ENCODE results near the gene PCGF5.
A peak's percentile ranks its signal among the peaks of the same experiment; 100 is the strongest.
"Not testable (repeated sequence)": the region's sequence is repeated elsewhere in the genome, so short reads cannot be mapped to it uniquely, and the experiment has no call there.

Gene PCGF5

GRCh38 chr10:91220194-91220953 lies at the start of gene PCGF5:
Gene PCGF5 (plus strand): TSS chr10:91220663. CDS start chr10:91222872, 2,209 bp downstream.
- in situ Hi-C loops (cut with MboI; ENCODE audit: low pct_unique_long_range_greater_than_20kb, low sequenced_read_pairs), result no loop called here
- peak; percentile 87 for DNase-seq

GRCh38 chr10:91171485-91171884 lies 49.0 kb upstream of the PCGF5 start:
- in situ Hi-C loops (cut with MboI; ENCODE audit: low pct_unique_long_range_greater_than_20kb, low sequenced_read_pairs), result no loop called here
- DNase-seq, result no peak

DNA sequence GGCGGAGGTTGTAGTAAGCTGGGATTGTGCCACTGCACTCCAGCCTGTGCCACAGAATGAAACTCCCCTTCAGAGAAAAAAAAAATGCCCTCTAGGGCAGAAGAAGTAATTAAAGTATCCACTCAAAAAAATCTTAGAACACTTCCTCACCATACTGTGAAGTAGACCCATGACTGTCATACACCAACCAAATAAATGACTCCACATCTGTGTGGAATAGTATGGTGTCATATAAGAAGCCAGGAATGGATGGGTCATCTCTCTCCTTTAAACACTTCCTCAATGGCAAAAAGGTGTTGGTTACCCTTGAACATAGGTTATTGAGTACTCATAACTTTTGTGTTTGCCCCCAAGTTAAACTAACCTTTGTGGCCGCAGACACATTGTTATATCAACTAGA lies 48.1 kb upstream of the PCGF5 start:
- no peak for DNase-seq
- in situ Hi-C loops (cut with MboI; ENCODE audit: low pct_unique_long_range_greater_than_20kb, low sequenced_read_pairs), result no loop called here

GRCh38 chr10:91185239-91185875 lies 35.1 kb upstream of the PCGF5 start:
- in situ Hi-C loops (cut with MboI; ENCODE audit: low pct_unique_long_range_greater_than_20kb, low sequenced_read_pairs), result no loop called here

DNA sequence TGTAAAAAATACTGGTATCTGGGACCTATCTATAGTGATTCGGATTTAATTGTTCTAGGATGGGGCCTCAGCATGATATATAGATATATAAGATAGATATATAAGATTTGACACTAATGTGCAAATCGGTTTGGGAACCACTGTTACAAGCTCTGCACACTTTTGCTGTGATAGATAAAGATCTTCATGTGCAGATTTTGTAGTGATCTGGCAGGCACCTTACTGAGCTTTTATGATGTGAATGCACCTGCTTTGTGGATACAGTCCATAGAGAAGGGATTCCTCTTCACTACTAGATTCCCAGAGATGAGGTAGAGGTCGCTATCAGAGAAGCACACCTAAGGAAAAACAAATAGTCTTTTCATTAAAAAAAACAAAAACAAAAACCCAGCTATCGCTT lies 33.3 kb upstream of the PCGF5 start:
- in situ Hi-C loops (cut with MboI; ENCODE audit: low pct_unique_long_range_greater_than_20kb, low sequenced_read_pairs), result no loop called here
- DNase-seq, result no peak

More at GRCh38 chr10:91185239-91185875, 35.1 kb upstream of the PCGF5 start:
- DNase-seq, result no peak

DNA sequence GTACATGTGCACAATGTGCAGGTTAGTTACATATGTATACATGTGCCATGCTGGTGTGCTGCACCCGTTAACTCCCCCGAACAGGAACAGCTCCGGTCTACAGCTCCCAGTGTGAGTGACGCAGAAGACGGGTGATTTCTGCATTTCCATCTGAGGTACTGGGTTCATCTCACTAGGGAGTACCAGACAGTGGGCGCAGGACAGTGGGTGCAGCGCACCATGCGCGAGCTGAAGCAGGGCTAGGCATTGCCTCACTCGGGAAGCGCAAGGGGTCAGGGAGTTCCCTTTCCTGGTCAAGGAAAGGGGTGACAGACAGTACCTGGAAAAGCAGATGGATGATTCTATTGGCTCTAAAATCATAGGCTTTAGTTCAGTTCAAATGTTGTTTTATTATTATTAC lies 32.5 kb upstream of the PCGF5 start:
- DNase-seq; in situ Hi-C loops (cut with MboI; ENCODE audit: low pct_unique_long_range_greater_than_20kb, low sequenced_read_pairs): not testable (repeated sequence)

GRCh38 chr10:91188889-91189288 lies 31.6 kb upstream of the PCGF5 start:
- DNase-seq, result no peak
- in situ Hi-C loops (cut with MboI; ENCODE audit: low pct_unique_long_range_greater_than_20kb, low sequenced_read_pairs), result no loop called here

GRCh38 chr10:91190388-91190870 lies 30.0 kb upstream of the PCGF5 start:
- DNase-seq, result no peak
- in situ Hi-C loops (cut with MboI; ENCODE audit: low pct_unique_long_range_greater_than_20kb, low sequenced_read_pairs), result no loop called here

- in situ Hi-C loops (cut with MboI; ENCODE audit: low pct_unique_long_range_greater_than_20kb, low sequenced_read_pairs), result no loop called here
Observed at GRCh38 chr10:91190876-91191583, 29.4 kb upstream of the PCGF5 start.

DNA sequence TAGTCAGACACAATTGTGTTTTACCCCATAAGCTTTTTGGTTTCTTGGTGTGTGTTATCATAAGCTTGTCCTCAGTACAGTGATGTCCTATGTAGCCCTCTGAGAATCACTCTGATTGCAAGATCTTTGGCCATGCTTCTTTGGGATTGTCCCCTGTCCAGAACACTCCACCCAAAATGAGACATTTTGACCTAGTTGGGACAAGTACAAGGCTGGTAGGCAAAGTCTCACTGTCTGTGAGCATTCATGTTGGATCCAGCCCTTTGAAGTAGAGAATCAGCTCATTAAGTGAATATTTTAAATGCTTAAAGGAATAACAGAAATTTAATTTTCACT lies 28.9 kb upstream of the PCGF5 start:
- in situ Hi-C loops (cut with MboI; ENCODE audit: low pct_unique_long_range_greater_than_20kb, low sequenced_read_pairs), result no loop called here
- DNase-seq, result no peak

More at GRCh38 chr10:91190876-91191583, 29.4 kb upstream of the PCGF5 start:
- no peak for DNase-seq

- DNase-seq, result peak; percentile 15
- in situ Hi-C loops (cut with MboI; ENCODE audit: low pct_unique_long_range_greater_than_20kb, low sequenced_read_pairs), result no loop called here
Observed at GRCh38 chr10:91194497-91195179, 25.8 kb upstream of the PCGF5 start.

GRCh38 chr10:91196268-91197048 lies 24.0 kb upstream of the PCGF5 start:
- in situ Hi-C loops (cut with MboI; ENCODE audit: low pct_unique_long_range_greater_than_20kb, low sequenced_read_pairs), result no loop called here

GRCh38 chr10:91197127-91197526 lies 23.3 kb upstream of the PCGF5 start:
- in situ Hi-C loops (cut with MboI; ENCODE audit: low pct_unique_long_range_greater_than_20kb, low sequenced_read_pairs), result no loop called here
- no peak for DNase-seq

More at GRCh38 chr10:91196268-91197048, 24.0 kb upstream of the PCGF5 start:
- DNase-seq, result no peak

DNA sequence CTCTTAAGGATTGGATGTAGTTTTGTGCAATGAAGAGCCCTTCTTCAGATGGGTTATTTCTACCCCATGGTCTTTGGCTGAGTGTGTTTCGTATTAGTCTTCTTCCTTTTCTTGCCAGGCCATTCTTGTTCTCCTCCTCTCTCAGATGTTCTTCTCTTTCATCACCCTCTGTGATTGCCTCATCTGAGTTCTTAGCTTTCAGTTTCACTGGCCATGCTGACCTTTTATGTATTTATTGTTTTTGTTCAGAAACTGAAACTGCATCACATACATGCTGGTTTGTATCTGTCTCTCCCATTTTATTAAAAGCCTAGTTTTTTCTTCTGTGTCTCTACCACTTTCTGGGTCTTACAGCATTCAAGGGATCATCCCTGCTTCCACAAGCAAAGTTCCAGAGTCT lies 21.7 kb upstream of the PCGF5 start:
- in situ Hi-C loops (cut with MboI; ENCODE audit: low pct_unique_long_range_greater_than_20kb, low sequenced_read_pairs), result no loop called here
- DNase-seq, result peak; percentile 27

DNA sequence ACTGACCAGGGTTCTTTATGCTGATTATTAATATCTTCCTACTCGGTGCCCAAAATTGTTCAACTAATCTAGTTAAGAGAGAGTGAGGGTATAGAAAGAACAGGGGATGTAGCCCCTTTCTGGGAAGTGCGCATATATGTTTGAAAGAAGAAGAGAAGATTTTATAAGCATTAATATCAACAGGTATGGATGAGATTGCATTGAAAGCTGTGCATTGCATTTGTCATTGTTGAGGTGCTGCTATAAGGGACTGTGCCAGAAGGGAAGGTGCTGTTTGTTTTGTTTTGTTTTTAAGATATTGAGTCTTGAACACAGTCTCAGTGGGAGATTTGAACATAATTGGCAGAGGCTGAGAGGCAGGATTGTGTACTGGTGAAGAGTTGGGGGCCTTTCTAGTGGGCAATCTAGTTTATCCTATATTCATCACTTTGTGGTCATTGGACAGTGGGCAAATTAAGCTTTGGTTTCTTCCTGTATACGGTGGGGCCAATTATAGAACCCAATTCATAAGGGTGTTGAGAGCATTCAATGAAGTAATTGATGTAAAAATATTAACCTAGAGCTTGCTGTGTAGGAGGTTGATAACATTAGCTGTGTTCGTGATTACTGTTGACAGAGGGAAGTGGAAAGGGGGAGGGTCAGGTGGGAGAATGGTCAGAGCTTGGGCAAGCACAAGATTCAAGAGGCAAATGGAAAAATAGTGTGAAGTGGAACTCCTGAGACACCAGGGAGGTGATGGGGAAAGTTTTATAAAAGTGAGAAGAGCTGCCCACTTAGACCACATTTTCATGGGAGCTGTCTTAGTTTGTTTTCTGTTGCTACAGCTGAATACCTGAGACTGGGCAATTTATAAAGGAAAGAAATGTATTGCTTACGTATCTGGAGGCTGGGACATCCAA lies 19.9 kb upstream of the PCGF5 start:
- no peak for DNase-seq
- in situ Hi-C loops (cut with MboI; ENCODE audit: low pct_unique_long_range_greater_than_20kb, low sequenced_read_pairs), result no loop called here

DNA sequence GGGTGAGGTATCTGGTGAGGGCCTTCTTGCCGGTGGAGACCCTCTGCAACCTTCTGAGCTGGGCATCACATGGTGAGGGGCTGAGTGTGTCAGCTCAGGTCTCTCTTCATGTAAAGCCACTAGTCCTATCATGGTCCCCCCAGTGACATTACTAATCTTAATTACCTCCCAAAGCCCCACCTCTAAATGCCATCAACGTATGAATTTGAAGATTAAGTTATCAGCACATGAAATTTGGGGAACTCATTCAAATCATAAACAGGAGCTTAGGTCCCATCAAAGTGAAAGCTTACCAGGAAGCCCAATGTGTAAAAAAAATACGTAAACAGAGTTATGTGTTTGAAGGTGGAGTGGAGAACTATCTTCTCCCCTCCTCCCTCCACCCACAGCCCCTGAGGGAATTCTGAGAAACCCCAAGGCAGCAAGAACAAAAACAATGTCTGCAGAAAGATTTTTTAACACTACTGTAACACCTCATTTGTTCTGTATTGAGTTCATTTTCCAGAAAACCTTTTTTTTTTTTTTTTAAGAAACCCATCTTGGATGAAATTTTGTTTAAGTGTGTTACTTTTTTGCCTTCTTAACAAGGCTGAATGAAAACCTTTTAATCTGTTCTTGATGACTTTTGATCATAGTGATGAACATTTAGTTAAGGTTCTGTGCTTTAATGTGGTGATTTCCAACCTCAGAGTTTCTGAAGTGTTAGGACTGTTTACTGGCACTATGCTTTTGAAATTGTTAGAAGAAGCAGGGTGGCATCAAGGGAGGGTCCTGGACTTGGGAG lies 19.1 kb upstream of the PCGF5 start:
- no peak for DNase-seq
- in situ Hi-C loops (cut with MboI; ENCODE audit: low pct_unique_long_range_greater_than_20kb, low sequenced_read_pairs), result no loop called here

- in situ Hi-C loops (cut with MboI; ENCODE audit: low pct_unique_long_range_greater_than_20kb, low sequenced_read_pairs), result no loop called here
- no peak for DNase-seq
Observed at GRCh38 chr10:91206427-91206826, 14.0 kb upstream of the PCGF5 start.

All from KBM-7 (cell line).